ENCODE measurements around the gene ZWILCH.

- TF ChIP-seq POLR2AphosphoS5 (IDR thresholded peaks at IDR 0.05; ENCODE audit: low read depth, low read length), result no peak
- TF ChIP-seq POLR2A (IDR thresholded peaks at IDR 0.05; ENCODE audit: low read depth, low read length), result no peak
- no peak for TF ChIP-seq TAF1 (IDR thresholded peaks at IDR 0.05; ENCODE audit: borderline replicate concordance, low read depth, low read length)
These were observed 29.9 kb downstream of the ZWILCH start for GRCh38 chr15:66535056-66535455.

Data from GM12892 (cell line).